ENCODE results near the gene DNAJB13. TPM values are rescaled to one million over a fixed set of nuclear protein-coding genes. Genes with fewer than 3 reads are reported as not detected.

DNAJB13 gene
- total RNA-seq, 2 donors from 2014 or later, result 1.8 TPM; not detected in 1

GRCh38 chr11:73996161-73996747 is 45.4 kb downstream of the DNAJB13 start:
- Histone ChIP-seq H3K4me3 (no peak overlapping the region), H3K36me3 (no peaks in the 10 kb centered on the region), H3K9me3 (no peaks in the 10 kb centered on the region), H3K27me3 (replicated peaks; ENCODE audit: insufficient read depth) (no peaks in the 10 kb centered on the region), H3K4me1 (ENCODE audit: control insufficient read depth in 1 of 2, low read depth in 2 of 2) (no peaks in the 10 kb centered on the region), H3K27ac (no peak overlapping the region)
- ATAC-seq (ENCODE audit: insufficient number of reproducible peaks, low FRiP score, low read depth) (no peak), DNase-seq (ENCODE audit: low spot score) (no peak)
- TF ChIP-seq CTCF (IDR thresholded peaks at IDR 0.05), result no peak

GRCh38 chr11:73997120-73997770 is 46.4 kb downstream of the DNAJB13 start:
- Histone ChIP-seq H3K27me3 (replicated peaks; ENCODE audit: insufficient read depth) (no peaks in the 10 kb centered on the region), H3K9me3 (no peaks in the 10 kb centered on the region), H3K36me3 (no peaks in the 10 kb centered on the region), H3K27ac (no peak overlapping the region), H3K4me1 (ENCODE audit: control insufficient read depth in 1 of 2, low read depth in 2 of 2) (no peaks in the 10 kb centered on the region), H3K4me3 (no peak overlapping the region)
- TF ChIP-seq CTCF (IDR thresholded peaks at IDR 0.05), result no peak
- no peak for DNase-seq (ENCODE audit: low spot score)
- no peak for ATAC-seq (ENCODE audit: insufficient number of reproducible peaks, low FRiP score, low read depth)

- H3K9me3 ChIP-seq, result no peaks in the 10 kb centered on the region
- H3K27me3 ChIP-seq (replicated peaks; ENCODE audit: insufficient read depth), result no peaks in the 10 kb centered on the region
- no peaks in the 10 kb centered on the region for H3K4me1 ChIP-seq (ENCODE audit: control insufficient read depth in 1 of 2, low read depth in 2 of 2)
- ATAC-seq (ENCODE audit: insufficient number of reproducible peaks, low FRiP score, low read depth) (no peak), DNase-seq (ENCODE audit: low spot score) (no peak)
- H3K4me3 ChIP-seq, result no peak overlapping the region
- no peak overlapping the region for H3K27ac ChIP-seq
- peaks cover 3% of the 10 kb centered on the region for H3K36me3 ChIP-seq
- no peak for TF ChIP-seq CTCF (IDR thresholded peaks at IDR 0.05)
Measured at GRCh38 chr11:73998846-73999575, 48.2 kb downstream of the DNAJB13 start.

GRCh38 chr11:73999581-74000306 is 48.9 kb downstream of the DNAJB13 start:
- Histone ChIP-seq H3K9me3 (no peaks in the 10 kb centered on the region), H3K27me3 (replicated peaks; ENCODE audit: insufficient read depth) (no peaks in the 10 kb centered on the region), H3K4me3 (no peak overlapping the region), H3K27ac (no peak overlapping the region), H3K4me1 (ENCODE audit: control insufficient read depth in 1 of 2, low read depth in 2 of 2) (no peaks in the 10 kb centered on the region), H3K36me3 (peaks cover 3% of the 10 kb centered on the region)
- no peak for ATAC-seq (ENCODE audit: insufficient number of reproducible peaks, low FRiP score, low read depth)
- DNase-seq (ENCODE audit: low spot score), result no peak
- TF ChIP-seq CTCF (IDR thresholded peaks at IDR 0.05), result no peak
